RWPE1 (cell line): Measurements from ENCODE around the gene POLA1.

Experiments
- CTCF ChIA-PET: fragments of 350-600 bp; sonication (Branson Sonifier 250); formaldehyde crosslinking; extraction: SDS; loops from one replicate; lab custom pipeline; 2021; lab: Yijun Ruan, JAX
- POLR2A ChIA-PET: fragments of 400-600 bp; formaldehyde crosslinking; extraction: SDS; loops from one replicate; lab custom pipeline; 2020; ENCODE audit warnings: antibody characterized with exemption; ENCODE audit not compliant: low non-redundant PET; lab: Yijun Ruan, JAX
- DNase-seq: peaks from one replicate; pipeline ENCODE4 v3.0.0; 2012; ENCODE audit warnings: low spot score
- H3K27ac ChIP-seq: fragments of 450-650 bp; 2 replicates; pipeline ENCODE4 v1.5.1; 2017
- CTCF ChIP-seq: fragments of 450-650 bp; conservative IDR thresholded peaks from 2 replicates; pipeline ENCODE4 v1.5.1; 2017; ENCODE audit warnings: low read depth, mild to moderate bottlenecking

POLA1 gene

GRCh38 chrX:24982306-24982965, 288.7 kb downstream of the POLA1 start:
- ChIA-PET CTCF (no interaction called here), POLR2A (no interaction called here)
- TF ChIP-seq CTCF: no peak
- H3K27ac ChIP-seq: no peak overlapping the region
- no peak for DNase-seq

GRCh38 chrX:24983931-24984330, 290.2 kb downstream of the POLA1 start:
- POLR2A ChIA-PET: no interaction called here
- no peak overlapping the region for H3K27ac ChIP-seq
- TF ChIP-seq CTCF: no peak
- CTCF ChIA-PET: no interaction called here
- DNase-seq: no peak

- ChIA-PET POLR2A (no interaction called here), CTCF (no interaction called here)
- TF ChIP-seq CTCF: no peak
- no peak for DNase-seq
- H3K27ac ChIP-seq: no peak overlapping the region
Measured at GRCh38 chrX:24985120-24985519, 291.4 kb downstream of the POLA1 start.

GRCh38 chrX:24987731-24988130, 294.0 kb downstream of the POLA1 start:
- no peak for TF ChIP-seq CTCF
- DNase-seq: no peak
- ChIA-PET CTCF (no interaction called here), POLR2A (no interaction called here)
- H3K27ac ChIP-seq: no peak overlapping the region

- no peak overlapping the region for H3K27ac ChIP-seq
- no peak for TF ChIP-seq CTCF
- POLR2A ChIA-PET: no interaction called here
- no peak for DNase-seq
- CTCF ChIA-PET: no interaction called here
Measured at GRCh38 chrX:24988314-24988713, 294.6 kb downstream of the POLA1 start.

GRCh38 chrX:24990535-24990934, 296.8 kb downstream of the POLA1 start:
- no peak overlapping the region for H3K27ac ChIP-seq
- ChIA-PET POLR2A (no interaction called here), CTCF (no interaction called here)
- no peak for TF ChIP-seq CTCF
- DNase-seq: no peak
